ENCODE results near the gene RAB3IL1. TPM values are rescaled to one million over a fixed set of nuclear protein-coding genes. Genes with fewer than 3 reads are reported as not detected.

RAB3IL1 gene
- total RNA-seq, 2 experiments from 2014 or later, result not detected

DNA sequence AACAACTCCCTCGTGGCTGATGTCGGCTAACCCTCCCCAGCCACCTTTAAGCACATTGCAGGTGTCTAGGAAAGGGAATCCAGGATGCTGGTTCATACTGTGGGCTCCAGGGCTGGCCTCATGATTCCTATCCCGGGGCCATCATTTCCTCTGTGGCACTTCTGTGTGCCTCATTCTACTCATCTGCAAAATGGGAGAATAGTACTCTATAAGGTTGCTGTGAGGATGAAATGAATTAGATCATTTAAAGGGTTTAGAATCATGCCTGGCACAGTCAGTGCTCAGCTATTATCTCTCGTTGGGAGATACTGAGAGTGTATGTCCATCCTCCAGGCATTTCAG is 21.7 kb downstream of the RAB3IL1 start:
- Histone ChIP-seq H3K27ac (ENCODE audit: low read depth in 1 of 2, low read length in 2 of 2) (no peak overlapping the region), H3K4me1 (ENCODE audit: insufficient read depth, low read length) (peaks cover 22% of the 10 kb centered on the region), H3K27me3 (ENCODE audit: control insufficient read depth in 1 of 2, insufficient read depth in 2 of 2, low read length in 2 of 2) (no peaks in the 10 kb centered on the region), H3K36me3 (ENCODE audit: insufficient read depth, low read length) (no peaks in the 10 kb centered on the region), H3K9me3 (ENCODE audit: control insufficient read depth in 1 of 2, insufficient read depth in 1 of 2, low read length in 2 of 2) (no peaks in the 10 kb centered on the region), H3K4me3 (ENCODE audit: low read length) (no peak overlapping the region)
- DNase-seq, result no peak
- no peak for TF ChIP-seq CTCF (IDR thresholded peaks at IDR 0.05)
- CTCF ChIA-PET, result interaction anchor here (2.3 to 8.1 kb wide), 3 partner anchors 52 to 213 kb away, joined by 8 to 207 read pairs (median 132); no protein-coding TSS in a partner anchor
- H3K27ac Mint-ChIP-seq, result no peak overlapping the region
- no peak for ATAC-seq (ENCODE audit: poor library complexity)
- no peaks in the 10 kb centered on the region for H3K36me3 Mint-ChIP-seq (ENCODE audit: low read depth)
- intact Hi-C loops (cut with DNase I, micrococcal nuclease), result loop anchor here (5.0 kb wide), 3 partner anchors 52 to 98 kb away; partner anchors contain the start of gene FTH1 (in 2 of the 2)
- peaks cover 14% of the 10 kb centered on the region for H3K4me1 Mint-ChIP-seq (ENCODE audit: low read depth)
- no peaks in the 10 kb centered on the region for H3K27me3 Mint-ChIP-seq
- POLR2A ChIA-PET, result no interaction called here
- H3K4me3 Mint-ChIP-seq, result no peak overlapping the region
- H3K9me3 Mint-ChIP-seq, result no peaks in the 10 kb centered on the region

DNA sequence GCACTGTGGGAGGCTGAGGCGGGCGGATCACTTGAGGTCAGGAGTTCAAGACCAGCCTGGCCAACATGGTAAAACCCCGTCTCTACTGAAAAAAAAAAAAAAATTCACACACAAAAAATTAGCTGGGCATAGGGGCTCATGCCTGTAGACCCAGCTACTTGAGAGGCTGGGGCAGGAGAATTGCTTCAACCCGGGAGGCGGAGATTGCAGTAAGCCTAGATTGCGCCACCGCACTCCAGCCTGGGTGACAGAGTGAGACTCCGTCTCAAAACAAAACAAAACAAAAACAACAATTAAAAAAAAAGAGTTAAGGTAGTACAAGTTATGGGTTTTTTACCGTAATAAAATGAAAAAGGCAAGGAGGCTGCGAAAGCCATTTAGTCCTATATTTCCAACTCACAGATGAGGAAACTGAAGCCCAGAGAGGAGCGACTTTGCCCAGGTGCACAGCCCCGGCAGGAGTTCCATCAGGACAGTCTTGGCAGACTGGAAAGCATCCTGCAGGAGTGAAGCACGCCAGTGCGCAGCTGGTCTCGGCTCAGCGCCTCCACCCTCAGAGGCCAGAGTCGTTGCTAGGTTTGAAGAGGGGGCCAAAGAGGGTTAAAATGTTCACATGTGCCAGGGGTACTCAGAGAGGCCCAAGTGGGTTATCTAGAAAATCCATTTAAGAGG is 22.2 kb downstream of the RAB3IL1 start:
- H3K4me1 Mint-ChIP-seq (ENCODE audit: low read depth), result peaks cover 15% of the 10 kb centered on the region
- ChIA-PET CTCF (interaction anchor here (1.4 to 8.1 kb wide), 4 partner anchors 52 to 214 kb away, joined by 8 to 207 read pairs (median 70); no protein-coding TSS in a partner anchor), POLR2A (no interaction called here)
- no peak overlapping the region for H3K27ac Mint-ChIP-seq
- H3K36me3 ChIP-seq (ENCODE audit: insufficient read depth, low read length), result no peaks in the 10 kb centered on the region
- no peak overlapping the region for H3K27ac ChIP-seq (ENCODE audit: low read depth in 1 of 2, low read length in 2 of 2)
- peaks cover 27% of the 10 kb centered on the region for H3K4me1 ChIP-seq (ENCODE audit: insufficient read depth, low read length)
- no peak overlapping the region for H3K4me3 Mint-ChIP-seq
- no peaks in the 10 kb centered on the region for H3K9me3 ChIP-seq (ENCODE audit: control insufficient read depth in 1 of 2, insufficient read depth in 1 of 2, low read length in 2 of 2)
- no peaks in the 10 kb centered on the region for H3K36me3 Mint-ChIP-seq (ENCODE audit: low read depth)
- ATAC-seq (ENCODE audit: poor library complexity), result no peak
- H3K4me3 ChIP-seq (ENCODE audit: low read length), result no peak overlapping the region
- H3K9me3 Mint-ChIP-seq, result no peaks in the 10 kb centered on the region
- H3K27me3 ChIP-seq (ENCODE audit: control insufficient read depth in 1 of 2, insufficient read depth in 2 of 2, low read length in 2 of 2), result no peaks in the 10 kb centered on the region
- intact Hi-C loops (cut with DNase I, micrococcal nuclease), result loop anchor here (5.0 kb wide), 3 partner anchors 52 to 98 kb away; partner anchors contain the start of gene FTH1 (in 2 of the 2)
- no peak for DNase-seq
- no peaks in the 10 kb centered on the region for H3K27me3 Mint-ChIP-seq
- TF ChIP-seq CTCF (IDR thresholded peaks at IDR 0.05), result no peak

DNA sequence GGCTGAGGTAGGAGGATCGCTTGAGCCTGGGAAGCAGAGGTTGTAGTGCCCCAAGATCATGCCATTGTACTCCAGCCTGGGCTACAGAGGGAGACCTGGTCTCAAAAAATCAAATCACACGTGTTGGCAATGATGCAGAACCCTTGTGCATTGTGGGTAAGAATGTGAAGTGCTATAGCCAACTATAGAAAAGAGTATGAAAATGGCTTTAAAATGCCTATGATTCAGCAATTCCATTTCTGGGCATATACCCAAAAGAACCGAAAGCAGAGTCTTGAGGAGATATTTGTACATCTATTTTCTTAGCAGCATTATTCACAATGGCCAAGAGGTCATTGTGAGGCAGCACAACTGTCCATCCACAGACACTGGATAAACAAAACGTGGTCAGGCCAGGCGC is 23.4 kb downstream of the RAB3IL1 start:
- Histone ChIP-seq H3K27me3 (ENCODE audit: control insufficient read depth in 1 of 2, insufficient read depth in 2 of 2, low read length in 2 of 2) (no peaks in the 10 kb centered on the region), H3K4me1 (ENCODE audit: insufficient read depth, low read length) (peaks cover 24% of the 10 kb centered on the region), H3K9me3 (ENCODE audit: control insufficient read depth in 1 of 2, insufficient read depth in 1 of 2, low read length in 2 of 2) (no peaks in the 10 kb centered on the region), H3K27ac (ENCODE audit: low read depth in 1 of 2, low read length in 2 of 2) (no peak overlapping the region), H3K36me3 (ENCODE audit: insufficient read depth, low read length) (no peaks in the 10 kb centered on the region), H3K4me3 (ENCODE audit: low read length) (no peak overlapping the region)
- no peak overlapping the region for H3K27ac Mint-ChIP-seq
- intact Hi-C loops (cut with DNase I, micrococcal nuclease), result loop anchor here in 1 of 2 experiments (2.0 kb wide), 1 partner anchor 95 kb away; no protein-coding TSS in a partner anchor
- no peak overlapping the region for H3K4me3 Mint-ChIP-seq
- H3K9me3 Mint-ChIP-seq, result no peaks in the 10 kb centered on the region
- TF ChIP-seq CTCF (IDR thresholded peaks at IDR 0.05), result no peak
- H3K27me3 Mint-ChIP-seq, result no peaks in the 10 kb centered on the region
- POLR2A ChIA-PET, result no interaction called here
- DNase-seq, result peak in 1 of 14 experiments; percentile 40
- H3K36me3 Mint-ChIP-seq (ENCODE audit: low read depth), result no peaks in the 10 kb centered on the region
- H3K4me1 Mint-ChIP-seq (ENCODE audit: low read depth), result peaks cover 10% of the 10 kb centered on the region
- ATAC-seq (ENCODE audit: poor library complexity), result no peak
- CTCF ChIA-PET, result interaction anchor here (0.6 to 1.4 kb wide), 2 partner anchors 188 to 413 kb away, joined by 3 to 8 read pairs; no protein-coding TSS in a partner anchor
